Measurements from ENCODE around the gene CEP76. TPM values are rescaled to one million over a fixed set of nuclear protein-coding genes. Genes with fewer than 3 reads are reported as not detected.
A peak's percentile ranks its signal among the peaks of the same experiment; 100 is the strongest.

CEP76 gene
- total RNA-seq, 1 experiment from 2014 or later, result 18.6 TPM

GRCh38 chr18:12656938-12657683 lies 45.4 kb downstream of the CEP76 start:
- Histone ChIP-seq H4K5ac (ENCODE audit: insufficient read length, low read depth, low read length) (no peak overlapping the region), H3K4me2 (ENCODE audit: insufficient read depth, insufficient read length, low read length) (peak overlapping the region; percentile 54), H3K27ac (ENCODE audit: insufficient read length, low read depth, low read length) (no peak overlapping the region), H2BK5ac (ENCODE audit: insufficient read length, low read length) (no peak overlapping the region), H2BK120ac (ENCODE audit: low read depth, low read length, poor library complexity, severe bottlenecking) (no peak overlapping the region), H2AFZ (ENCODE audit: low read length) (no peak overlapping the region), H2BK12ac (ENCODE audit: insufficient read length, low read depth, low read length) (no peak overlapping the region), H3K9me3 (ENCODE audit: control insufficient read depth, low read depth, low read length) (no peaks in the 10 kb centered on the region), H4K20me1 (ENCODE audit: control insufficient read depth, insufficient read depth, insufficient read length) (no peaks in the 10 kb centered on the region), H3K79me1 (ENCODE audit: insufficient read depth, low read depth, low read length, poor library complexity, severe bottlenecking) (no peaks in the 10 kb centered on the region), H3K23ac (ENCODE audit: insufficient read length, low read depth, low read length) (no peak overlapping the region), H3T11ph (ENCODE audit: low read length) (no peak overlapping the region), H3K9ac (ENCODE audit: extremely low read depth, insufficient read length, low read length) (no peak overlapping the region), H3K4ac (ENCODE audit: low read depth, low read length) (no peak overlapping the region), H2BK20ac (ENCODE audit: low read depth, low read length, poor library complexity, severe bottlenecking) (no peak overlapping the region), H3K79me2 (ENCODE audit: insufficient read depth, low read length) (no peaks in the 10 kb centered on the region), H2AK5ac (ENCODE audit: insufficient read length, low read length) (no peak overlapping the region), H3K4me1 (ENCODE audit: insufficient read depth, low read length) (no peaks in the 10 kb centered on the region), H2BK15ac (ENCODE audit: low read depth, low read length) (no peak overlapping the region), H3K27me3 (ENCODE audit: insufficient read depth, low read length) (no peaks in the 10 kb centered on the region), H4K8ac (replicated peaks; ENCODE audit: insufficient read length, low read depth, low read length) (no peak overlapping the region), H3K56ac (ENCODE audit: insufficient read length, low read depth, low read length) (no peak overlapping the region), H4K91ac (ENCODE audit: insufficient read length, low read depth, low read length) (no peak overlapping the region), H3K23me2 (ENCODE audit: insufficient read length, low read depth, low read length, poor library complexity, severe bottlenecking) (peaks cover 11% of the 10 kb centered on the region), H3K18ac (ENCODE audit: insufficient read length, low read depth, low read length) (no peak overlapping the region), H3K14ac (ENCODE audit: insufficient read depth, low read length) (no peak overlapping the region; the same call in 1 of the 2 replicates)
- peaks cover 25 to 34% of the 10 kb centered on the region in 2 experiments for H3K4me1 Mint-ChIP-seq
- DNase-seq, result peak; percentile 34
- no peaks in the 10 kb centered on the region; a peak in 2 of 5 replicates for H3K9me3 Mint-ChIP-seq
- H3K27me3 Mint-ChIP-seq (ENCODE audit: low read depth), result peaks cover 16% of the 10 kb centered on the region
- peak overlapping the region; percentile 61 to 85 for H3K4me3 Mint-ChIP-seq
- WGBS (ENCODE audit: extremely low coverage, insufficient read length, low lambda C conversion rate), result no CpG with 5 or more reads among the region's 89 CpGs
- no peak overlapping the region for H3K27ac Mint-ChIP-seq
- no peak for TF ChIP-seq CTCF (conservative IDR thresholded peaks at IDR 0.05)
- peaks cover 0 to 4% (median 3%) of the 10 kb centered on the region in 3 experiments; a peak in 3 of 7 replicates for H3K36me3 Mint-ChIP-seq (ENCODE audit: insufficient read depth in 1 of 3, low read depth in 3 of 3)

Data from H9 (cell line).